CMK (cell line): ENCODE data around the gene ANKFY1.
A peak's percentile ranks its signal among the peaks of the same experiment; 100 is the strongest.
"Not testable (repeated sequence)": the region's sequence is repeated elsewhere in the genome, so short reads cannot be mapped to it uniquely, and the experiment has no call there.

Experiments used
- DNase-seq: peaks from one replicate; pipeline ENCODE4 v3.0.0-alpha.2; 2010; ENCODE audit warnings: low read depth

The ANKFY1 gene

GRCh38 chr17:4215882-4216570 is 47.8 kb downstream of the ANKFY1 start:
- DNase-seq = no peak

- DNase-seq = no peak
These were observed 49.6 kb downstream of the ANKFY1 start for GRCh38 chr17:4214157-4214556.

GRCh38 chr17:4209611-4210010 is 54.2 kb downstream of the ANKFY1 start:
- no peak for DNase-seq

- DNase-seq = no peak
These were observed 55.5 kb downstream of the ANKFY1 start for GRCh38 chr17:4208238-4208637.

- DNase-seq = peak; percentile 52
These were observed 56.8 kb downstream of the ANKFY1 start for GRCh38 chr17:4206962-4207361.

GRCh38 chr17:4205917-4206316 is 57.9 kb downstream of the ANKFY1 start:
- no peak for DNase-seq

GRCh38 chr17:4204710-4205173 is 59.0 kb downstream of the ANKFY1 start:
- no peak for DNase-seq

GRCh38 chr17:4204190-4204589 is 59.6 kb downstream of the ANKFY1 start:
- DNase-seq = no peak

GRCh38 chr17:4201226-4201625 is 62.6 kb downstream of the ANKFY1 start:
- no peak for DNase-seq

- peak; percentile 0 for DNase-seq
These were observed 63.9 kb downstream of the ANKFY1 start for GRCh38 chr17:4199818-4200402.

- DNase-seq = no peak
These were observed 64.8 kb downstream of the ANKFY1 start for GRCh38 chr17:4198995-4199394.

- no peak for DNase-seq
These were observed 68.5 kb downstream of the ANKFY1 start for GRCh38 chr17:4195306-4195705.

GRCh38 chr17:4194796-4195195 is 69.0 kb downstream of the ANKFY1 start:
- no peak for DNase-seq

- not testable (repeated sequence) for DNase-seq
These were observed 73.0 kb downstream of the ANKFY1 start for GRCh38 chr17:4190791-4191190.

- no peak for DNase-seq
These were observed 74.5 kb downstream of the ANKFY1 start for GRCh38 chr17:4189280-4189679.

- DNase-seq = no peak
These were observed 75.7 kb downstream of the ANKFY1 start for GRCh38 chr17:4188076-4188475.

GRCh38 chr17:4187076-4187475 is 76.7 kb downstream of the ANKFY1 start:
- DNase-seq = no peak

GRCh38 chr17:4186357-4186881 is 77.4 kb downstream of the ANKFY1 start:
- DNase-seq = no peak

GRCh38 chr17:4185656-4186055 is 78.1 kb downstream of the ANKFY1 start:
- no peak for DNase-seq

GRCh38 chr17:4184811-4185210 is 79.0 kb downstream of the ANKFY1 start:
- no peak for DNase-seq

GRCh38 chr17:4182043-4182442 is 81.7 kb downstream of the ANKFY1 start:
- no peak for DNase-seq

- DNase-seq = no peak
These were observed 83.0 kb downstream of the ANKFY1 start for GRCh38 chr17:4180791-4181190.

- no peak for DNase-seq
These were observed 84.7 kb downstream of the ANKFY1 start for GRCh38 chr17:4179071-4179470.

- DNase-seq = no peak
These were observed 85.1 kb downstream of the ANKFY1 start for GRCh38 chr17:4178651-4179050.
